ENCODE results near the gene PPM1M.

PPM1M gene

GRCh38 chr3:52213901-52214300 lies 31.7 kb upstream of the PPM1M start:
- TF ChIP-seq TSHZ2 (CRISPR knock-in tag; IDR thresholded peaks at IDR 0.05): no peak
- no peak for TF ChIP-seq ZFP30 (CRISPR knock-in tag; IDR thresholded peaks at IDR 0.05)
- TF ChIP-seq ZNF8 (CRISPR knock-in tag; IDR thresholded peaks at IDR 0.05): no peak
- TF ChIP-seq TOX (CRISPR knock-in tag; IDR thresholded peaks at IDR 0.05; ENCODE audit: borderline replicate concordance): no peak
- TF ChIP-seq GLIS3 (CRISPR knock-in tag; IDR thresholded peaks at IDR 0.05): no peak
- TF ChIP-seq PPARA (CRISPR knock-in tag; IDR thresholded peaks at IDR 0.05; ENCODE audit: borderline replicate concordance): no peak
- no peak for TF ChIP-seq POU6F1 (CRISPR knock-in tag; IDR thresholded peaks at IDR 0.05; ENCODE audit: borderline replicate concordance, low read depth)
- no peak for TF ChIP-seq ZNF70 (CRISPR knock-in tag; IDR thresholded peaks at IDR 0.05)
- TF ChIP-seq CREB5 (CRISPR knock-in tag; IDR thresholded peaks at IDR 0.05; ENCODE audit: low read depth): no peak
- no peak for TF ChIP-seq ZFP3 (CRISPR knock-in tag; IDR thresholded peaks at IDR 0.05)
- TF ChIP-seq ESRRG (CRISPR knock-in tag; IDR thresholded peaks at IDR 0.05): no peak
- ATAC-seq: no peak

- ATAC-seq: no peak
- no peak for TF ChIP-seq ISL1 (CRISPR knock-in tag; IDR thresholded peaks at IDR 0.05)
- no peak for TF ChIP-seq TOX (CRISPR knock-in tag; IDR thresholded peaks at IDR 0.05; ENCODE audit: borderline replicate concordance)
- TF ChIP-seq ZNF8 (CRISPR knock-in tag; IDR thresholded peaks at IDR 0.05): no peak
- no peak for TF ChIP-seq ARNTL (CRISPR knock-in tag; IDR thresholded peaks at IDR 0.05; ENCODE audit: borderline replicate concordance, low read depth)
- no peak for TF ChIP-seq PPARA (CRISPR knock-in tag; IDR thresholded peaks at IDR 0.05; ENCODE audit: borderline replicate concordance)
- no peak for TF ChIP-seq TCF4 (CRISPR knock-in tag; IDR thresholded peaks at IDR 0.05; ENCODE audit: borderline replicate concordance)
These were observed 30.2 kb upstream of the PPM1M start for GRCh38 chr3:52215351-52215750.

- TF ChIP-seq ZFP3 (CRISPR knock-in tag; IDR thresholded peaks at IDR 0.05) (0 out of 2 replicates have a peak, but pooled peaks have one; percentile 29), ZNF565 (CRISPR knock-in tag; conservative IDR thresholded peaks at IDR 0.05; ENCODE audit: low read depth) (no peak)
- ATAC-seq: peak; percentile 74
These were observed 28.8 kb upstream of the PPM1M start for GRCh38 chr3:52216585-52217408.

- ATAC-seq: no peak
These were observed 28.2 kb upstream of the PPM1M start for GRCh38 chr3:52217409-52217805.

More at GRCh38 chr3:52217409-52217805, 28.2 kb upstream of the PPM1M start:
- TF ChIP-seq ISL1 (CRISPR knock-in tag; IDR thresholded peaks at IDR 0.05) (no peak), ZNF70 (CRISPR knock-in tag; IDR thresholded peaks at IDR 0.05) (no peak), ARNTL (CRISPR knock-in tag; IDR thresholded peaks at IDR 0.05; ENCODE audit: borderline replicate concordance, low read depth) (no peak), PATZ1 (CRISPR knock-in tag; IDR thresholded peaks at IDR 0.05; ENCODE audit: borderline replicate concordance) (no peak), ZFP30 (CRISPR knock-in tag; IDR thresholded peaks at IDR 0.05) (no peak), ZFP3 (CRISPR knock-in tag; IDR thresholded peaks at IDR 0.05) (no peak)

All from SK-N-SH treated with all-trans-retinoic acid at 6 μM for 48 hours (cell line).